NK-92 treated with Interleukin-12 subunit alpha and Interleukin-12 subunit beta, amount 100 ng/mL, for 24 hours (cell line): ENCODE results near the gene RPL41.
"Not testable (repeated sequence)": the region's sequence is repeated elsewhere in the genome, so short reads cannot be mapped to it uniquely, and the experiment has no call there.

Experiments used
- DNase-seq: peaks from one replicate; lab custom pipeline; 2025; lab: John Stamatoyannopoulos, UW

Gene RPL41

DNA sequence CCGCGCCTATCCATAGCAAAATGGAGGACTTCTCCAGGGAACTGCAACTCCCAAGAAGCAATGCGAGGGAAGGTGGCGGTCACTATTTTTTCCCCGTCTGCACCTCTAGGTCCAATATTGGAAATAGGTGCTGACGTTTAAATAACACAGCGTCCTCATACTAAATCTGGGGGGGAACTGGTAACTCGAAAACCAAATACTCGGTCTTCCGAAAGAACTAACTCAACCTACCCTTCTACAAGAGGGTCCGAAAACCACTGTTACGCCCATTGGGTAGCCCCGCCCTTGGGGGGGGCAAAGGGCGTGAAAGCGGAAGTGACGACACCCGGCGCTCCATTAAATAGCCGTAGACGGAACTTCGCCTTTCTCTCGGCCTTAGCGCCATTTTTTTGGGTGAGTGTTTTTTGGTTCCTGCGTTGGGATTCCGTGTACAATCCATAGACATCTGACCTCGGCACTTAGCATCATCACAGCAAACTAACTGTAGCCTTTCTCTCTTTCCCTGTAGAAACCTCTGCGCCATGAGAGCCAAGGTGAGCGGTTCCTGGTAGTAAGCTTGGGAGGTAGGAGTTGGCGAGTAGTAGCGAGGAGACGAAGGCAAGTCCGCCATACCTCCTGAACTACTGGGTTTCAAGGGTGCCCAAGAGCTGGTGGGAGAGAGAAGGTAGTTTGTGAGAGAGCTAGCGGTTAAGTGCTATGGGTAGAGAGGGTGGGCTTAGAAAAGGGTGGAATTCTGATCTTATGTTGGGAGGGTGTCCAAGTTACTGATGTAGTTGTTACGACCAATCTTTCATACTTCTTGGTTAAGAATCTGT, at the start of gene RPL41:
Gene RPL41, plus strand, starts transcription at position 367 of the 815 bp plus-strand sequence.
- DNase-seq, result peak; percentile 71

DNA sequence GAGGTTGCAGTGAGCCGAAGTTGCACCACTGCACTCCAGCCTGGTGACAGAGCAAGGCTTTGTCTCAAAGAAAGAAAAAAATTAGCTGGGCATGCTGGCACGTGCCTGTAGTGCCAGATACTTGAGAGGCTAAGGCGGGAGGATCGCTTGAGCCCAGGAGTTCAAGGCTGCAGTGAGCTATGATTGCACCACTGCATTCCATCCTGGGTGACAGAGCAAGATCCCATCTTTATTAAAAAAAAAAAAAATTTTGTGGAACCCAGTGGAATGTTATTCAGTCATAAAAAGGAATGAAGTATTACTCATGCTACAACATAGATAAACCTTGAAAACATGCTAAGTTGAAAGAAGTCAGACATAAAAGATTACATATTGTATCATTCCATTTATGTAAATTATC, 44.8 kb upstream of the RPL41 start:
- no peak for DNase-seq

DNA sequence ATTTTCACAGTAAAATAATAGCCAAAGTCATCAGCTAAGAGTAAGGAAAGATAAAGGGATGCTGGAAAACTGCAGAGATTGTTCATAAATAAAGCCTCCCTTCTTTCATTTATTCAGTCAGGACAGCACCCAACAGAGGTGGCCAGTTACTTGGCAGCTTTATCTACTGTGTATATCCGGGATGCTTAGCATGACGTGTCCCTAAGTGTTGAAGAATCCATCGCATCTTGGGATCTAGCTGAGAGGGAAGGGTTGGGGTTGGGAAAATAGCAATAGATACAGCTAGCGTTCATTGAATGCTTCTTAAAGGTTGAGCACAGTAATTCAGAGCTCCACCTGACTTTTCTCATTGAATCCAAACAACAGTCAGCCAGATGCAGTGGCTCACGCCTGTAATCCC, 42.0 kb upstream of the RPL41 start:
- no peak for DNase-seq

DNA sequence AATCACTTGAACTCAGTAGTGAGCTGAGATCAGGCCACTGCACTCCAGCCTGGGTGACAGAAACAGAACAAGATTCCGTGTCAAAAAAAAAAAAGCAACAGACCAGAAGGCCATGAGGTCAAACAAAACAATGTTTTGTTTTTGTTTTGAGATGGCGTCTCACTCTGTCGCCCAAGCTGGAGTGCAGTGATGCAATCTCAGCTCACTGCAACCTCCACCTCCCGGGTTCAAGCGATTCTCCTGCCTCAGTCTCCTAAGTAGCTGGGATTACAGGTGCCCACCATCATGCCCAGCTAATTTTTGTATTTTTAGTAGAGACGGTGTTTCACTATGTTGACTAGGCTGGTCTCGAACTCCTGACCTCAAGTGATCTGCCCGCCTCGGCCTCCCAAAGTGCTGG, 38.5 kb upstream of the RPL41 start:
- DNase-seq, result not testable (repeated sequence)

DNA sequence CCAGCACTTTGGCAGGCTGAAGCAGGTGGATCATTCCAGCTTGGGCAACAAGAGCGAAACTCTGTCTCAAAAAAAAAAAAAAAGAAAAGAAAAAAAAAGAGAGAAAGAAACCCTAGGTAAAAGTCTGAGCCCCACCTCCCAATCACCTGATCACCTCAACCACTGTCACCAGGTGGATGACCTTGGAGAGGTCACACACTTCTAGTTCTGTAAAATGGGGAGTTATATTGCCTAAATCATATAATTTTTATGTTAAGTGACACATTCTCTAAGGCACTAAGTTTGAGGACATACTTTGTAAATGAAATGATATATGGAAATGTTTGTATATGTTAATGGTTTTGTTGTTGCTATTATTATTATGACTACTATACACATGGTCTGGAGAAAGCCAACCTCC, 38.0 kb upstream of the RPL41 start:
- no peak for DNase-seq

DNA sequence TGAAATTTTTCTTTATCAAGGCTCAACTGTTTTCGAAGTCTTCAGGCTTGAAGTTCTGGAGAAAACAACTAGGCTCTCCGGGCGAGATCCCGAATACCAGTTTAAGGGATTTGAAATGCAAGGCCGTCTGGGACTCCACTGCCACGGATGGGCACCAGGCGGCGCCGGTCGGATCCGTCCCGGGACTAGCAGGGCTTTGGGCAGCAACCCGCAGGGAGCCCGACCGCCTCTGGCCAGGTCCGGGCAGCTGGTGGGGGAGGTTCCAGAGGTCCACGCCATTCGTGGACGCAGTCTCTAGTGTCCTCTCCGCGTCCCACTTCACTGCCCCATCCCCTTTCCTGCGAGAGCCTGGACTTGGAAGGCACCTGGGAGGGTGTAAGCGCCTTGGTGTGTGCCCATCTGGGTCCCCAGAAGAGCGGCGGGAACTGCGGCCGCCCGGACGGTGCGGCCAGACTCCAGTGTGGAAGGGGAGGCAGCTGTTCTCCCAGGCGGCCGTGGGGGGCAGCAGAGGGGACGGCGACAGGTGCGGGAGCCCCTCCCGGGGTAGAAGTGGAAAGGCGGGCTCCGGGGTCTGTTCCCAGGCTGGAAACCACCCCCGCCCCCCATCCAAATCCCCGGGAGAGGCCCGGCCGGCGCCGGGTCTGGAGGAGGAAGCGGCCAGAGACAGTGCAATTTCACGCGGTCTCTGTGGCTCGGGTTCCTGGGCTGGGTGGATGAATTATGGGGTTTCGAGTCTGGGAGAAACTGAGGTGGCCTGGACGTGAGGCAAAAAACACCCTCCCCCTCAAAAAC, 37.3 kb upstream of the RPL41 start:
- DNase-seq, result no peak

DNA sequence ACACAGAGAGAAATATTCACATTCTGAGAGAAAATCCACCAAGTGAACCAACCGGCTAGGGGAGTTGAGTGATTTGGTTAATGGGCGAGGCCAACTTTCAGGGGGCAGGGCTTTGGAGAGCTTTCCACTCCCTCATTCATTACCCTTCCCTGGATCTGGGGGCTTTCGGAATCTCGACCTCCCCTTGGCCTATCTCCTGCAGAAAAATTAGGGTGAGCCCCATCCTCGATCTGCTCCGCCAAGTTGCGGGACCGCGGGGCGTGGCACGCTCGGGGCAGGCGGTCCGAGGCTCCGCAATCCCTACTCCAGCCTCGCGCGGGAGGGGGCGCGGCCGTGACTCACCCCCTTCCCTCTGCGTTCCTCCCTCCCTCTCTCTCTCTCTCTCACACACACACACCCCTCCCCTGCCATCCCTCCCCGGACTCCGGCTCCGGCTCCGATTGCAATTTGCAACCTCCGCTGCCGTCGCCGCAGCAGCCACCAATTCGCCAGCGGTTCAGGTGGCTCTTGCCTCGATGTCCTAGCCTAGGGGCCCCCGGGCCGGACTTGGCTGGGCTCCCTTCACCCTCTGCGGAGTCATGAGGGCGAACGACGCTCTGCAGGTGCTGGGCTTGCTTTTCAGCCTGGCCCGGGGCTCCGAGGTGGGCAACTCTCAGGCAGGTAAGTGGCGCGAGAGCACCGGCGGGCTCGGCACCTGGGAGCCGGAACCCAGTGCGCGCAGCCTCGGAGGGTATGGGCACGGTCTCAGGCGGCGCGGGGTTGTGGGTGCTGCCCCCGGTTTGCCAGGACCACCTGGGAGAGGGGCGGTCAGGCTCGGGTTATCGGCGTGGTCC, 36.5 kb upstream of the RPL41 start, which contains the start of gene ERBB3:
Gene ERBB3, plus strand, starts transcription at position 443 of the 833 bp plus-strand sequence. Its CDS starts 136 bp downstream, at position 579.
- DNase-seq, result no peak

DNA sequence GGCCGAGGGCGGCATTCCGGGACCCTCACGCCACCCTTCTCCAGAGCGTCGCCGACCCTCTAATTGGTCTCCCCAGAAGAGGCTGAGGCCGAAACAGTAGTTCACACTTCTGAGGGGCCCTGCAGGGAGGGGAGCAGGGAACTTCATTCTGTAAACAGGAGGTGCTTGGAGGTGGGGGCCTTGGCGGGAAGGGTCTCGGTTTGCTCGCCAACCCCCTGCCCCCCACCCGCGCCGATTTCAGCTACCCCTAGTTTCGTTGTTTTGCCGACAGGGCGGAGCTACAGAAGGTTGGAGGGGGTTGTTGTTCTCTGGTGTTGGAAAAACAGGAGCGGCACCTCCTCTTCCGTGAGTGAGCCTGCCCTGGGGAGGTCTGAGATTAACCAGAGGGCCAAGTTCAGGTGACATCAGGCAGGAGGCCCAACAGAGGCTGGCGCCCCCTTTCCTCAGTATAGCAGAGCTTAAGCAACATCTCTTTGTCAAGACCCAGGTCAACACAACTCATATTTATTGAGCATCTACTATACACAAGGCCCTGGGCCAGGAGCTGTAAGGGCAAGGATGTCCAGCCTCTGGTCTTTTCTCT, 35.8 kb upstream of the RPL41 start:
- DNase-seq, result no peak

DNA sequence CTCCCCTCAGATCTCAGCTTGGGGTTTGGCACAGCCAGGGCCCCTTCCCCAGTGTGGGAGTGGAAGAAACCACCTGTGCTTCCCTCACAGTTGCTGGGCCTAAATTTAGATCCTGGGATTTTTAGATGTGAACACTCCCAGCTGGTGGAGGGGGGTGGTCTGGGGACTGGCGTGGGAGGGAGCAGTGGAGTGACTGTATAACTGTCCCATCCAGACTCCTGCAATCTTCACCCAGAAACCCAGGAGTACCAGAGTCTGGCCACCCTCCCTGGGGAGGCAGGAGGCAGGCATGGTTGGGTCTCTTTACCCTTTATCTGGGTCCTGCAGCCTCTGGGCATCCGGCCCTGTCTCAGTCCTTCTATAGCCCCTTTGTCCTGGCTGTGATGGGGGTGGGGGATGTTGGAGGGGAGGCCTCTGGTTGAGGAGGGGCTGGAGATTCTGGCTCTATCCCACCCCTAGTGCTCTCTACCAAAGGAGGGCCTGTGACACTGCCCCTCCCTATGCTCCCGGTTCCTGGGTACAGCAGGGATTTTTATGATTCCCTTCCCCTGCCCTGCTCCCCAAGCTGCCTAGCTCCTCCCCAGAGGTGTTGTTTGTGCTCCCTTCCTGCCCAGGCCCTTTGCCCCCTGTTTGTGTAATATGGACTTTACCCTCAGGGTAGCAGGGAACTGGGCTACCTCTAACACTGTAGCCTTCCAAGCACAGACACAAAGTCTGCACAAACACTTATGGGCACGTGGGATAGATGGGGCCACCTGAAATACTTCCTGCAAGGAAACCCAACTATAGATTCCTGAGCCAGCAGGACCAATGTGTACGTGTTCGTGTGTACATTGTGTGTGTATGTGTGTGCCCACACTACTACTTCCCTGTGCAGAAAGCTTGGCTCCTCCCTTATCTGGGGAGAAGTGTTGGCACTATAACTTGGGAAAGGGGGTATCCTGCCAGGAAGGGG, 34.8 kb upstream of the RPL41 start:
- no peak for DNase-seq

DNA sequence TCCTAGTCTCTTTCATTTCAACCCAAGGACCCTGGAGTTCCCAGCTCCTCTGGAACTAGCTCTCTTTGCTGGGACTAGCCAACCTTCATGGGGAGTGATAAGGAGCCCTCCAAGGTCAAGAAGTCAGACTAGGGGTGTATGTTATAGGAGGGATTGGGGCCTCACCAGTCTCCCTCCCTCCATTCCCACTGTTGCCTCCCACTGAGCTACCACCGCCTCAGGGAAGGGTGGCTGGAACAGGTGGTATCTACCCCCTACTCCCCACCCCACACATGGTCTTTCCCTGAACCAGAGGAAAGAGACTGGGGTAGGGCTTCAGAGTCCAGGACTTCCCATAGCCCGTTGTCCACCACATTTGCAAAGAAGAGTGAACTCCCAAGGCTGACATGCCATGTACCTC, 34.1 kb upstream of the RPL41 start:
- no peak for DNase-seq

DNA sequence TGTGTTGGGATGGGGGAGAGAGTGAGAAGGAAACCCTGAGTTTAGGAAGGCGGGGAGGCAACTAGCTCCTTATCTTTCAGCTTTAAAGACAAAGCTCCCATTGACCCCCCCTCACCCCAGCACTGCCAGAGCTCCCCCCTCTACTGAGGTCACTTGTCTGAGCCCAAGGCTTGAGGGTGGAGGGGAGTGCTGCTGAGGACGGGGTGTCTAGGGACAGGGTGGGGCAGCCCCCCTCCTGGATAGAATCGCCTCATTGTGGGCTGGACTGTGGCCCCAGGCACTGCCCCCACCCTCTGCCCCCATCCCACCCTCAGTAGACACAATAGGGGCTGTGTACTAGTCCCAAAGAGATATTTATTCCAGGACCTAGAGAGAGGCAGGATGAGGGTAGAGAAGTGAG, 33.5 kb upstream of the RPL41 start:
- DNase-seq, result no peak

DNA sequence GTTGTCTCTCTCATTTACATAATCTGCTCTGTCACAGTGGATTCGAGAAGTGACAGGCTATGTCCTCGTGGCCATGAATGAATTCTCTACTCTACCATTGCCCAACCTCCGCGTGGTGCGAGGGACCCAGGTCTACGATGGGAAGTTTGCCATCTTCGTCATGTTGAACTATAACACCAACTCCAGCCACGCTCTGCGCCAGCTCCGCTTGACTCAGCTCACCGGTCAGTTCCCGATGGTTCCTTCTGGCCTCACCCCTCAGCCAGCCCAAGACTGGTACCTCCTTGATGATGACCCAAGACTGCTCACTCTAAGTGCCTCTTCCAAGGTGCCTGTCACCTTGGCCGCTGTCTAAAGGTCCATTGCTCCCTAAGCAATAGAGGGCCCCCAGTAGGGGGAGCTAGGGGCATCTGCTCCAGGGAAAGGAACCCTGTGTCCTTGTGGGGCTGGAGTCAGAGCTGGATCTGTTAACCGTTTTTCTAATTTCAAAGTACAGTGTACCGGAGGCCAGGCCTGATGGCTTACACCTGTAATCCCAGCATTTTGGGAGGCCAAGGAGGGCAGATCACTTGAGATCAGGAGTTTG, 31.4 kb upstream of the RPL41 start:
- DNase-seq, result no peak

DNA sequence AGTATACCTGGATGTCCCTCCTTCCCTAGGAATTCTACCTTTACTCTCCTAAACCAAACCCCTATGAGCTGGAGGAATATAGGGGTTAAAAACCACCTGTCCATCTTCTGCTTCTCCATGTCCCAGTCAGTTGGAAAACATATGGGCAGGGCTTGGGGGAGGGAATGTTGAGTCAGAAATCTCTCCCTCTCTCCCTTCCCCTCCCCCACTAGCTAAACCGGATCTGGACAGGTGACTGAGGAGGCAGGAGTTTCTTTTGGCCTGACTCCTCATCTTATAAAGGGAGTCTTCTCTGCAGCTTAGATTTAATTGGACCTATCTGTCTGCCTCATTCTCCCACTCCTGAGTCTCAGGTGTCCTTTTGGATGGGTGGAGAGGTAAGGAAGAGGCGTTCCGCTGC, 30.3 kb upstream of the RPL41 start:
- no peak for DNase-seq

DNA sequence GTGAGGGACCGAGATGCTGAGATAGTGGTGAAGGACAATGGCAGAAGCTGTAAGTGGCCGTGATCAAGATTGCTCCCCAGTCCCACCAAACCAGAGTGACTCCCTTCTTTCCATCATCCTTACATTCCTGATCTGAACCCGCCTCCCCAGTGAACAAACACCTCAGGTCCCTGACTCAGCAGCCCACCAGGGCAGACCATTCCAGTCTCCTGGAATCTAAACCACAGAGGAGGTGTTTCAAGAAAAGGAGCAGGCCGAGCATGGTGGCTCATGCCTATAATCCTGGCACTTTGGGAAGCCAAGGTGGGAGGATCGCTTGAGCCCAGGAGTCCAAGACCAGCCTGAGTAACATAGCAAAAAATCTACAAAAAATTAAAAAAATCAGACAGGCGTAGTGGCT, 29.8 kb upstream of the RPL41 start:
- DNase-seq, result no peak

DNA sequence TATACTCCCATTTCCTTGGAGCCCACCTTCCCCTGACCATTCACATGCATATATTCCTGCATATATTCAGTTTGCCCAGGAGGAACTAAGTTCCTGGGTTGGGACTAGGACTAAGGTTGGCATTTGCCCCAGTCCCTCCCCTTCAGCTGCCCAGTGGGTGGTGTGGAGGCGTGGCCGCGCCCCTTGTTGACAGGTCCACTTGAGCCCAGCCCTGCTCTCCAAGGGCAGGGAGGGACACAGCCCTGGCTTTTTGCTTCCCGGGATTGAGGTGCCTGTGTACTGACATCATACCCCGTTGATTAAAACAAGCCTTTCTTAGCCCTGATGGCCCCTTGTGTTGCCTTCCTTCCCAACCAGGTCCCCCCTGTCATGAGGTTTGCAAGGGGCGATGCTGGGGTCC, 29.2 kb upstream of the RPL41 start:
- no peak for DNase-seq

DNA sequence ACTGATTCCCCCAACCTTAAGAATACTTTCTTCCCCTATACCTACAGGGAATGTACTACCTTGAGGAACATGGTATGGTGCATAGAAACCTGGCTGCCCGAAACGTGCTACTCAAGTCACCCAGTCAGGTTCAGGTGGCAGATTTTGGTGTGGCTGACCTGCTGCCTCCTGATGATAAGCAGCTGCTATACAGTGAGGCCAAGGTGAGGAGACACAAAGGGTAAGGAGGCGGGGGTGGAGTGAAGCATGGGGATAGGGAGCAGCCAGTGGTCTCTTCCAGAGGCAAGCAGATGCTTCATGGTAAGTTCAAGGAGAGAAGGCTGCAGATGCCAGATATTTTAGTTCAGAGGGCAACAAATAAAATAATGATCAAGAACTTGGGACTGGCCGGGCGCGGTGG, 18.7 kb upstream of the RPL41 start:
- no peak for DNase-seq

DNA sequence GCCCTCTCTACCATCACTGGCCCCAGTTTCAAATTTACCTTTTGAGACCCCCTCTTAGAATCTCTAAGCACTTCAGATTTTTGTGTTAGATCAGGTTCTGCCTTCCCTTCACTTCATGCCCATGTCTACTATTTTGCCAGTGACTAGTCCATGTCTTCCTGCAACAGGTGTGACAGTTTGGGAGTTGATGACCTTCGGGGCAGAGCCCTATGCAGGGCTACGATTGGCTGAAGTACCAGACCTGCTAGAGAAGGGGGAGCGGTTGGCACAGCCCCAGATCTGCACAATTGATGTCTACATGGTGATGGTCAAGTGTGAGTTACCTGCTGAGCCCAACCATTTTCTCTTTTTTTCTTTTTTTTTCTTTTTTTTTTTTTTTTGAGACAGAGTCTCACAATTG, 17.8 kb upstream of the RPL41 start:
- DNase-seq, result no peak

DNA sequence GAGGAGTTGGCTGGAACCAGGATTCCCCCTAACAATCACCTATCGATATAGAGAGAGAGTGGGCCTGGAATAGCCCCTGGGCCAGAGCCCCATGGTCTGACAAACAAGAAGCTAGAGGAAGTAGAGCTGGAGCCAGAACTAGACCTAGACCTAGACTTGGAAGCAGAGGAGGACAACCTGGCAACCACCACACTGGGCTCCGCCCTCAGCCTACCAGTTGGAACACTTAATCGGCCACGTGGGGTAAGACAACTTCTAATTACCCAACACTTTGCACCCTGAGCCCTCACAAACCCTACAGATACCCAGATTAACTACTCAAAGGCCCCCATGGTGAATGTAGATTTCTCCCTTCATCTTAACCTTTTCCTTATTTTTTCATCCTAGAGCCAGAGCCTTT, 16.6 kb upstream of the RPL41 start:
- DNase-seq, result no peak

DNA sequence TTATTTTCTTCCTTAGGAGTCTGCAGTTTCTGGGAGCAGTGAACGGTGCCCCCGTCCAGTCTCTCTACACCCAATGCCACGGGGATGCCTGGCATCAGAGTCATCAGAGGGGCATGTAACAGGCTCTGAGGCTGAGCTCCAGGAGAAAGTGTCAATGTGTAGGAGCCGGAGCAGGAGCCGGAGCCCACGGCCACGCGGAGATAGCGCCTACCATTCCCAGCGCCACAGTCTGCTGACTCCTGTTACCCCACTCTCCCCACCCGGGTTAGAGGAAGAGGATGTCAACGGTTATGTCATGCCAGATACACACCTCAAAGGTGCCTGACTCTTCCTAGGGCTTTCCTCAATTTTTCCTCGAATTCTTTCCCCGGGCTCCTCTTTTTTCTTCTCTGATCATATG, 15.4 kb upstream of the RPL41 start:
- no peak for DNase-seq

DNA sequence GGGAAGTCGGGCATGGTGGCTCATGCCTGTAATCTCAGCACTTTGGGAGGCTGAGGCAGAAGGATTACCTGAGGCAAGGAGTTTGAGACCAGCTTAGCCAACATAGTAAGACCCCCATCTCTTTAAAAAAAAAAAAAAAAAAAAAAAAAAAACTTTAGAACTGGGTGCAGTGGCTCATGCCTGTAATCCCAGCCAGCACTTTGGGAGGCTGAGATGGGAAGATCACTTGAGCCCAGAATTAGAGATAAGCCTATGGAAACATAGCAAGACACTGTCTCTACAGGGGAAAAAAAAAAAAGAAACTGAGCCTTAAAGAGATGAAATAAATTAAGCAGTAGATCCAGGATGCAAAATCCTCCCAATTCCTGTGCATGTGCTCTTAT, 13.8 kb upstream of the RPL41 start:
- DNase-seq, result no peak
